HG03060 (cell line): ENCODE measurements around the gene RGSL1.
A peak's percentile ranks its signal among the peaks of the same experiment; 100 is the strongest.
"Not testable (repeated sequence)": the region's sequence is repeated elsewhere in the genome, so short reads cannot be mapped to it uniquely, and the experiment has no call there.

Experiments
- ATAC-seq: cut with Tn5 transposase; IDR thresholded peaks from one replicate; pipeline ENCODE4 v1.9.1; 2021; ENCODE audit warnings: low read depth, moderate number of reproducible peaks; ENCODE audit not compliant: unreplicated experiment

Gene RGSL1

GRCh38 chr1:182444497-182444896, 5.4 kb upstream of the RGSL1 start:
- no peak for ATAC-seq

GRCh38 chr1:182446033-182446669, 3.8 kb upstream of the RGSL1 start:
- ATAC-seq: no peak

- not testable (repeated sequence) for ATAC-seq
These were observed 2.8 kb upstream of the RGSL1 start for GRCh38 chr1:182447124-182447523.

- no peak for ATAC-seq
These were observed 2.3 kb upstream of the RGSL1 start for GRCh38 chr1:182447660-182448059.

GRCh38 chr1:182453631-182454030, 3.7 kb downstream of the RGSL1 start:
- no peak for ATAC-seq

GRCh38 chr1:182457844-182458243, 7.9 kb downstream of the RGSL1 start:
- no peak for ATAC-seq

- no peak for ATAC-seq
These were observed 10.0 kb downstream of the RGSL1 start for GRCh38 chr1:182459949-182460348.

GRCh38 chr1:182460550-182460951, 10.6 kb downstream of the RGSL1 start:
- no peak for ATAC-seq

- ATAC-seq: no peak
These were observed 23.6 kb downstream of the RGSL1 start for GRCh38 chr1:182473556-182473955.

- no peak for ATAC-seq
These were observed 26.7 kb downstream of the RGSL1 start for GRCh38 chr1:182476625-182477024.

GRCh38 chr1:182478238-182478637, 28.3 kb downstream of the RGSL1 start:
- no peak for ATAC-seq

GRCh38 chr1:182484067-182484466, 34.1 kb downstream of the RGSL1 start:
- no peak for ATAC-seq

GRCh38 chr1:182484531-182485257, 34.7 kb downstream of the RGSL1 start:
- peak; percentile 85 for ATAC-seq

- no peak for ATAC-seq
These were observed 35.9 kb downstream of the RGSL1 start for GRCh38 chr1:182485861-182486260.

- ATAC-seq: no peak
These were observed 38.9 kb downstream of the RGSL1 start for GRCh38 chr1:182488803-182489202.

GRCh38 chr1:182493063-182493462, 43.1 kb downstream of the RGSL1 start:
- no peak for ATAC-seq

- ATAC-seq: no peak
These were observed 45.1 kb downstream of the RGSL1 start for GRCh38 chr1:182495002-182495401.

GRCh38 chr1:182495693-182496092, 45.7 kb downstream of the RGSL1 start:
- no peak for ATAC-seq

GRCh38 chr1:182507685-182508084, 57.7 kb downstream of the RGSL1 start:
- no peak for ATAC-seq

GRCh38 chr1:182515556-182515955, 65.6 kb downstream of the RGSL1 start:
- no peak for ATAC-seq

- no peak for ATAC-seq
These were observed 70.8 kb downstream of the RGSL1 start for GRCh38 chr1:182520736-182521135.

- ATAC-seq: no peak
These were observed 75.4 kb downstream of the RGSL1 start for GRCh38 chr1:182525342-182525741.
